ENCODE measurements around the gene ZNF593.

Gene ZNF593

GRCh38 chr1:26171084-26172072 lies 1.7 kb downstream of the ZNF593 start, which contains the start of gene ZNF593OS:
Gene ZNF593OS, minus strand, starts transcription at chr1:26171832. Its CDS starts 171 bp downstream, at chr1:26171661.
- DNase-seq: no peak

- no peak for DNase-seq
These were observed 5.6 kb downstream of the ZNF593 start for GRCh38 chr1:26175346-26175745.

GRCh38 chr1:26177182-26177684 lies 7.5 kb downstream of the ZNF593 start, which contains the start of gene CNKSR1:
Gene CNKSR1, plus strand, starts transcription at chr1:26177491. Its CDS starts 57 bp downstream, at chr1:26177548.
- no peak for DNase-seq

GRCh38 chr1:26180010-26180506 lies 10.3 kb downstream of the ZNF593 start:
- no peak for DNase-seq

GRCh38 chr1:26181586-26182382 lies 12.1 kb downstream of the ZNF593 start:
- no peak for DNase-seq

GRCh38 chr1:26182383-26182696 lies 12.6 kb downstream of the ZNF593 start:
- no peak for DNase-seq

GRCh38 chr1:26184086-26184485 lies 14.4 kb downstream of the ZNF593 start:
- DNase-seq: no peak

- DNase-seq: no peak
These were observed 15.2 kb downstream of the ZNF593 start for GRCh38 chr1:26184883-26185282.

- DNase-seq: no peak
These were observed 18.2 kb downstream of the ZNF593 start for GRCh38 chr1:26187882-26188281.

GRCh38 chr1:26188477-26188876 lies 18.8 kb downstream of the ZNF593 start:
- DNase-seq: no peak

- no peak for DNase-seq
These were observed 19.6 kb downstream of the ZNF593 start for GRCh38 chr1:26189331-26189730.

- DNase-seq: no peak
These were observed 20.1 kb downstream of the ZNF593 start for GRCh38 chr1:26189751-26190275.

- DNase-seq: no peak
These were observed 20.8 kb downstream of the ZNF593 start, which contains the start of gene CATSPER4 for GRCh38 chr1:26190373-26190987. Gene CATSPER4, plus strand, starts transcription at chr1:26190602. Its CDS starts 26 bp downstream, at chr1:26190628.

- no peak for DNase-seq
These were observed 22.0 kb downstream of the ZNF593 start for GRCh38 chr1:26191739-26192138.

GRCh38 chr1:26195805-26196204 lies 26.1 kb downstream of the ZNF593 start:
- DNase-seq: no peak

- DNase-seq: no peak
These were observed 27.6 kb downstream of the ZNF593 start for GRCh38 chr1:26197301-26197700.

- no peak for DNase-seq
These were observed 28.1 kb downstream of the ZNF593 start for GRCh38 chr1:26197813-26198212.

- no peak for DNase-seq
These were observed 30.7 kb downstream of the ZNF593 start for GRCh38 chr1:26200413-26200812.

- DNase-seq: no peak
These were observed 34.1 kb downstream of the ZNF593 start for GRCh38 chr1:26203642-26204318.

- DNase-seq: no peak
These were observed 40.6 kb downstream of the ZNF593 start for GRCh38 chr1:26210147-26210870.

GRCh38 chr1:26212726-26213125 lies 43.0 kb downstream of the ZNF593 start:
- DNase-seq: no peak
